NCI-H345 (cell line): ENCODE measurements around the gene FUOM.

Source experiments
- DNase-seq: peaks from one replicate; lab custom pipeline; 2025; lab: John Stamatoyannopoulos, UW

Gene FUOM

GRCh38 chr10:133350283-133350949 is 7.4 kb downstream of the FUOM start:
- no peak for DNase-seq

DNA sequence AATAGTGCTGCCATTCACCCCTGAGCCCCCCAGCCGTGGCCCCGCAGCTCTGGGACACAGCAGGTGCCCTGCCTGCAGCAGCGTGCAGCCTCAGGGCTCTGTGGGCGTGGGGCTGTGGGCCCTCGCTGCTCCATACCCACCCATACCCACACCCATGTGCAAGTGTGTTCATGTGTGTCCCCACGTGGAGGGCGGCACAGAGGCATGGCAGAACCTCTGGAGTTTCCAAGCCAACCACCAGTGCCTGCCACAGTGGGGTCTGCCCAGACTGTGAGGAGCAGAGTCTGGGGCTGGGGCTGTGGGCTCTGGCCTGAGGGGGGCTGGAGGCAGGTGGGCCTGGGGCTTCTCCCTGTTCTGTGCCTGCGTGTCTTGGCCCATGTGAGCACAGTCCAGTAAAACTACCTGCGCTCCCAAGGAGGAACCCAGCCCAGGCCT is 8.2 kb downstream of the FUOM start:
- no peak for DNase-seq

- no peak for DNase-seq
These were observed 8.7 kb downstream of the FUOM start for GRCh38 chr10:133349160-133349568.

DNA sequence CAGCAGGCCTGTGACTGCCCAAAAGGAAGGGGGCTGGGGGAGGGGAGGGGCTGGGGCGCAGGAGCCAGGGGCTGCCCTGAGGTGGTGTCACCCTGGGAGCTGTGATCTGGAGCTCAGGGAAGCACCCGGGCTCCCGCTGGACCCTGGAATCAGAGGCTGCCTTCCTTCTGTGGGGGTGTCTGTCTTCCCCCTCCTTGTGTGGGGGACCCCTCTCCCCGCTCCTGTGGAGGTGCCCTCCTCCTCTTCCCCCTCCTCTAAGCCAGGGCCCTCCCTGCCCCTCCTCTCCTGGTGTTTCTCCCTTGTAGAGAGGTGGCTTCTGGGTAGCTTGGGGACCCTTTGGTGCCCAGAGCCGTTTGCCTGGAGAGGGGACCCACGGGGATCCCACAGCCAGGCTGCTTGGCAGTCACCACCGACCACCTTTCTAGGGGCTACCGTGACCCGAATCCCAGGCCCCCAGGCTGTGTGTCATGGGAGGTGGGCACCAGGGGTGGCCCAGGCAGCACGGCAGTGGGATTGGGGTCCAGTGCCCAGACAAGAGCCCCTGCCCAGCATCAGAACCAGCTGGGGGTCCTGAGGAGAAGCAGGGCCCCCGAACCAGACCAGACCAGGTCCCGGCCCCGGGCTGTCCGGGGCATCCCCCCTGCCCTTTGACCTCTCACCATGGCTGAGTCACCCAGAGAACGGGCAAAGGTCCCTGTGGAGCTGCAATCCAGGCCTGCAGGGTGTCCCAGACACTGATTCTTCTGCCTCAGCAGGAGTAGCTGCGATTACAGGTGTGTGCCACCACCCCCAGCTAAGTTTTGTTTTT is 9.9 kb downstream of the FUOM start:
- DNase-seq, result no peak

DNA sequence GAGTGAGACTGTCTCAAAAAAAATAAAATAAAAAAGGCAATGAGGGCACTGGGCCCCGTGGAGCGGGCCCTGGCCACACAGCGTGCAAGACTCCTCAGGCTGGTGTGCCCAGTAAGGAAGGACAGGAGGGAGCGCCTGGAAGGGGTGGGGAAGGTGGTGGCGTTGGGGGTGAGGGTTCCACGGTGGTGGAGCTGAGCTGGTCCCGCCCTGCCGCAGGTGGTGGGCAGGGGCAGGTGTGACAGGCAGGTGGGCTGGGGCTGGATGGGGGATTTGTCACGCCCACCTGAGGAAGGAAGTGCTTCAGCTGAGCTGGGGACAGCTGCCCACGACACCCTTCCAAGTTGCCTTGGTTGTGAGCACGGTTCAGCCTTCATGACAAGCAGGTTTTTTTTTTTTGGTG is 11.4 kb downstream of the FUOM start:
- DNase-seq, result no peak

DNA sequence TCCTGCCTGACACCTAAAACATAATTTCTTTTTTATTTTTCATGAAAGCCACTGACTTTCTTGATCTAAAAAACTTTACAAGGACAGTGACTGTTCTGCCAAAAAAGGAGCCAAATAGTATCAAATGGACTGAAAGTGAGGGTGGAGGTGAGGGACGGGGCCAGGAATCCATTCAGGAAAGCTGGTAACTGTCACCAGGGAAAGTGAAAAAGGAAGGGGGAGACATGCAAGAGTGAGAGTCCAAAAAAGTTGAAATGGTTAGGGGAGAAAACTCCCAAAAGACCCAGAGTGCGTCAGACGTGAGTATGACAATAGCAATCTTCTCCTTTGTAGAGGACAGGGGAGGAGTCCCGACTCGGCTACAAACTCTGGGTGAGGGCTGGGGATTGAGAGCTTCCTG is 13.6 kb downstream of the FUOM start:
- DNase-seq, result no peak

DNA sequence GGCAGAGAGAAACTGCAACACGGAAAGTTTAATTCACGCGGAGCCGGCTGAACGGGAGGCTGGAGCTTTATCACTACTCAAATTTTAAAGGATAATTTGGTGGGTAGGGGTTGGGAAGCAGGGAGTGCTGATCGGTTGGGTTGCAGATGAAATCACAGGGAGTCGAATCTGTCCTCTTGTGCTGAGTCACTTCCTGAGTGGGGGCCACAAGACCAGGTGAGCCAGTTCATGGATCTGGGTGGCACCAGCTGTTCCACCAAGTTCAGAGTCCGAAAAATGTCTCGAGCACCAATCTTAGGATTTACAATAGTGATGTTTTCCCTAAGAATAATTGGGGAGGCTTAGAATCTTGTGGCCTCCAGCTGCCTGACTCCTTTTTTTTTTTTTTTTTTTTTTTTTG is 14.3 kb downstream of the FUOM start:
- no peak for DNase-seq

DNA sequence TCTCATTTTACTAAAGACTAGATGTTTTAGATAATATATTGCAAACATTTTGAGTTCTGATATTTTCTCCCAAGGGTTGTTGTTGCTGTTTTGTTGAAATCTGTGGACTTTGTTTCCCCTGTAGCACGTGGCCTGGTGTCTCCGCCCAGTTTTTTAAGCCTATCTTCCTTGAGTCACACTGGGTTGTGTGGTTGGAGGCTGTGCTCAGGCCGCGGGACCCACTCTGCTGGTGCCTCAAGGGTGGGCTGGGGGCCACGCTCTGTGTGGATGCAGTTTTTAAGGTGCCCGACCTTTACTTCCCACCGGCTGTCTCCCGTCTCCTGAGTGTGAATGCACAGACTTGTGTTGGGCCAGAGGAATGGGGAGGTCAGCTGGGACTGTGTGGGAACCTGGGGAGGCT is 14.9 kb downstream of the FUOM start:
- no peak for DNase-seq

DNA sequence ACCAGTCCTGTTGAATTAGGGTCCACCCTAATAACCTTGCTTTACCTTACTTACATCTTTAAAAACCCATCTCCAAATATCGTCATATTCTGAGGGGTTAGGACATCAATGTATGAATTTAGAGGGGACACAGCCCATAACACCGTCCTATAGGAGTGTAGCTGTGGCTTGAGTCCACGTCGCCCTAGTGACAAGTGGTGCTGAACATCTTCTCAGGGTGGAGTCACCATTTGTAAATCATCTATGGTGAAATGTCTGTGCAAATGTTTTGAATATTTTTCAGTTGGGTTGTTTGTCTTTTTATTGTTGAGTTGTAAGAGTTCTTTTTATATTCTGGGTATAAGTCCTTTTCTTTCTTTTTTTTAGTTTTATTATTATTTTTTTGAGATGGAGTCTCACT is 15.8 kb downstream of the FUOM start:
- DNase-seq, result no peak

GRCh38 chr10:133339708-133340380 is 18.0 kb downstream of the FUOM start:
- DNase-seq, result no peak

DNA sequence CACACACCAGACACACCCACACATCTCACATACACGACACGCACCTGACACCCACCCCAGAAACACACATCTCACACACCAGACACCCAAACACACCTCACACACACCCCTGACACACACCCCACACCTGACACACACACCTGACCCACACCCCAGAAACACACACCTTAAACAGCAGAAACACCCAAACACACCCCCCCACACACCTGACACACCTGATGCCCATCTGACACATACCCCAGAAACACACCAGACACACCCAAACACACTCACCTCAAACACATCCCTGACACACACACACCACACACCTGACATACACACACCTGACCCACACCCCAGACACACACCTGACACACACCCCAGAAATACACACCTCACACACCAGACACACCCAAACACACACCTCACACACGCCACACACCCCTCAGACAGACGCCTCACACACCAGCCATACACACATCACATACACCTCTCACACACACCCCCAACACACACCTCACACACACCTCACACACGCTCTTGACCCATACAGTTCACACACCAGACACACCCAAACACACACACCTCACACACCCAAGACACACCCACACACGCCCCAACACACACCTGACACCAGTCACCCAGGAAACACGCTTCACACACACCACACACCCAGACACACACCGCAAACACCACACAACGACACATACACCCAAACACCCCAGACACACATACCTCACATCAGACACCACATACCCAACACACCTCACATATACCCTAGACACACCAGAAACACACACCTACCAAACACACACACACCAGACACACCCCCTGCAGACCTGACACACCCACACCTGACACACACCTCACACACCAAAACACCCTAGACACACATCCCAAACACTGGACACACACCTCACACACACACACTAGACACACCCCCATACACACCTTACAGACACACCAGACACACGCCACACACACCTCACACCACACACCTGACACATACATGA is 19.4 kb downstream of the FUOM start:
- DNase-seq, result no peak

DNA sequence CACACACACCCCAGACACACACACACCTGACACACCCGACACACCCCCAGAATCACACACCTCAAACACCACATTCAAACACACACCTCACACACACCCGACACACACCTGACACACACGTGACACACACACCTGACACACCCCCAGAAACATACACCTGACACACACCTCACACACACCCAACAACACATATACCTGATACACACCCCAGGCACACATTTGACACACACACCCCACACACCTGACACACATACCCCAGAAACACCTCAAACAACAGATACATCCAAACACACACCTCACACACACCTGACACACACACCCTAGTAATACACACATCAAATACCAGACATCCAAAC is 20.5 kb downstream of the FUOM start:
- DNase-seq, result no peak

DNA sequence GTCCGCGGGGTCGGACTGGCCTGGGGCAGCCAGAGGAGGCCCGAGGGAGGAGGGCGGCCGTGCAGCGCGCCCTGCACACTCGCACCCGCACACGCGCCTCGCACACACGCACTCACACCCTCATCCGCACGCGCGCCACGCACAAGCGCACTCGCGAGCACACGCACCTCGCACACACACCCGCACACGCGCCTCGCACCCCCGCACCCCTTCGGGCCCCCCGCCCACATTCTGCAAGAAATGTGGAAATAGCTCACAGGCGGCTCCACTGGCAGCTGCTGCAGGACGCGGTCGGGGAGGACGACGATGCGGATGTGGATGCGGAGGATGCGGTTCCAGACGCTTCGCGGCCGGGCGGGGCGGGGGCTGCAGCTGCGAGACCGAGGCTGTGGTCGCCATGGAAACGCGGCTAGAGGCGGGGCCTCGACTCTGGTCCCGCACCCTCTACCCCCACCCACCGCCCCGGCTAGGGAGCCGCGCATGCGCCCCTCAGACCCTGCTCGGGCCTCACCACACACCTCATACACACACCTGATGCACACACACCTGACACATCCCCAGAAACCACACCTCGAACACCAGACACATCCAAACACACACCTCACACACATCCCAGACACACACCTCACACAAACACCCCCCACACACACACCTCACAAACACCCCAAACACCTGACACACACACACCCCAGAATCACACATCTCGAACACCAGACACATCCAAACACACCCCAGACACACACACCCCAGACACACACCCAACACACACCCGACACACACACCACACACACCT is 21.0 kb downstream of the FUOM start, which contains the start of gene CALY:
TSS of gene CALY (minus strand) at position 320 of the 793 bp plus-strand sequence. CDS start 7,907 bp downstream, outside the sequence.
- peak; percentile 60 for DNase-seq

- no peak for DNase-seq
These were observed 21.7 kb downstream of the FUOM start for GRCh38 chr10:133336118-133336576.

- no peak for DNase-seq
These were observed 22.3 kb downstream of the FUOM start for GRCh38 chr10:133335246-133336117.

- no peak for DNase-seq
These were observed 23.1 kb downstream of the FUOM start for GRCh38 chr10:133334503-133335245.

DNA sequence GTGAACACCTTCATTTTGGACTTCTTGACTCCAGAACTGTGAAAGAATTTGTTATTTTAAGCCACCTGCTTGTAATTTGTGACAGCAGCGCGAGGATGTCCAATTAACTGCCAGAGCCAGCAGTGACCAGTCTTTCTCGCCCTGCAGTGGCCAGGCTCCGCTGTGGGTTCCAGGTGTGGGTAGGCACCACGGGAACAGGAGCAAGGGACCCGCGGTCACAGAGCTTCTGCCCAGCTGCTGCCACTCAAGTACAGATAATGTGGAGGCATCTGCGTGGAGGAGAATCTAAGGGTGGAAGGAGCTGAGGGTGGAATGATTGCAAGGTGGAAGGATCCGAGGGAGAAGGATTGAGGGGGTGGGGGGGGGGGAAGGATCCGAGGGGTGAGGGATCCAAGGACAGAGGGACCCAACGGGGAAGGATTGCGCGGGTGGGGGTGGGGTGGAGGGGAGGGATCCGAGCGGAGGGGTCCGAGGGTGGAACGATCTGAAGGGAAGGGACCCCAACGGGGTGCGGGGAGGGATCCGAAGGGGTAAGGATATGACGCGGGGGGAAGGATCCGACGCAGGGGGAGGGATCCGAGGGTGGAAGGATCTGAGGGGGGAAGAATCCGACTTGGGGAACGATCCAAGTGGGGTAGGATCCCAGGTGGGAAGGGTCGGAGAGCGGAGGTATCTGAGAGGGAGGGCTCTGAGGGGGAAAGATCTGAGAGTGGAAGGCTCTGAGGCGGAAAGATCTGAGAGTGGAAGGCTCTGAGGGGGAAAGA is 24.7 kb downstream of the FUOM start:
- no peak for DNase-seq

- peak; percentile 80 for DNase-seq
These were observed 28.2 kb downstream of the FUOM start for GRCh38 chr10:133329491-133330202.
